Measurements from ENCODE around the gene HDAC4. TPM values are rescaled to one million over a fixed set of nuclear protein-coding genes. Genes with fewer than 3 reads are reported as not detected.

HDAC4 gene
- polyA plus RNA-seq, 1 experiment = 8.9 TPM

- Histone ChIP-seq H3K27me3 (ENCODE audit: control insufficient read depth, insufficient read depth, low read length) (no peaks in the 10 kb centered on the region), H3K9me3 (ENCODE audit: control insufficient read depth, insufficient read depth, low read length) (peaks cover 6% of the 10 kb centered on the region), H3K27ac (ENCODE audit: low read depth, low read length) (no peak overlapping the region), H3K4me3 (ENCODE audit: low read depth, low read length) (no peak overlapping the region)
- TF ChIP-seq CTCF (IDR thresholded peaks at IDR 0.05; ENCODE audit: low read depth, low read length) = no peak
- POLR2A ChIA-PET = no interaction called here
- CTCF ChIA-PET = no interaction called here
- DNase-seq (ENCODE audit: low read depth, low spot score) = no peak
Measured at GRCh38 chr2:239323447-239323846, 77.4 kb downstream of the HDAC4 start.

GRCh38 chr2:239322416-239323086 lies 78.3 kb downstream of the HDAC4 start:
- Histone ChIP-seq H3K9me3 (ENCODE audit: control insufficient read depth, insufficient read depth, low read length) (peaks cover 6% of the 10 kb centered on the region), H3K27me3 (ENCODE audit: control insufficient read depth, insufficient read depth, low read length) (no peaks in the 10 kb centered on the region), H3K4me3 (ENCODE audit: low read depth, low read length) (no peak overlapping the region), H3K27ac (ENCODE audit: low read depth, low read length) (no peak overlapping the region)
- no peak for DNase-seq (ENCODE audit: low read depth, low spot score)
- CTCF ChIA-PET = no interaction called here
- POLR2A ChIA-PET = no interaction called here
- TF ChIP-seq CTCF (IDR thresholded peaks at IDR 0.05; ENCODE audit: low read depth, low read length) = no peak

GRCh38 chr2:239321596-239322415 lies 79.0 kb downstream of the HDAC4 start:
- no peaks in the 10 kb centered on the region for H3K27me3 ChIP-seq (ENCODE audit: control insufficient read depth, insufficient read depth, low read length)
- no peak overlapping the region for H3K4me3 ChIP-seq (ENCODE audit: low read depth, low read length)
- peaks cover 6% of the 10 kb centered on the region for H3K9me3 ChIP-seq (ENCODE audit: control insufficient read depth, insufficient read depth, low read length)
- ChIA-PET CTCF (no interaction called here), POLR2A (no interaction called here)
- no peak for DNase-seq (ENCODE audit: low read depth, low spot score)
- no peak overlapping the region for H3K27ac ChIP-seq (ENCODE audit: low read depth, low read length)
- TF ChIP-seq CTCF (IDR thresholded peaks at IDR 0.05; ENCODE audit: low read depth, low read length) = no peak

GRCh38 chr2:239318790-239319661 lies 81.8 kb downstream of the HDAC4 start:
- DNase-seq (ENCODE audit: low read depth, low spot score) = no peak
- CTCF ChIA-PET = interaction anchor here (0.7 kb wide), 1 partner anchor 45 kb away, joined by 7 read pairs; no protein-coding TSS in a partner anchor
- Histone ChIP-seq H3K4me3 (ENCODE audit: low read depth, low read length) (no peak overlapping the region), H3K27ac (ENCODE audit: low read depth, low read length) (no peak overlapping the region), H3K9me3 (ENCODE audit: control insufficient read depth, insufficient read depth, low read length) (peaks cover 9% of the 10 kb centered on the region), H3K27me3 (ENCODE audit: control insufficient read depth, insufficient read depth, low read length) (no peaks in the 10 kb centered on the region)
- TF ChIP-seq CTCF (IDR thresholded peaks at IDR 0.05; ENCODE audit: low read depth, low read length) = no peak
- POLR2A ChIA-PET = no interaction called here

Data from AG04450 (cell line).